CD4-positive, alpha-beta T cell treated with Interleukin-15 for 1 hour (primary cell): ENCODE measurements around the gene TAF11L7.
"Not testable (repeated sequence)": the region's sequence is repeated elsewhere in the genome, so short reads cannot be mapped to it uniquely, and the experiment has no call there.

Experiments
- DNase-seq: peaks from one replicate; pipeline ENCODE4 v3.0.0-alpha.2; 2020

The TAF11L7 gene

GRCh38 chr5:17585658-17586057, at the start of gene TAF11L7:
TSS of gene TAF11L7 (minus strand) at chr5:17585758.
- not testable (repeated sequence) for DNase-seq

GRCh38 chr5:17634160-17634559, 48.6 kb upstream of the TAF11L7 start, which contains the start of gene TAF11L14:
TSS of gene TAF11L14 (plus strand) at chr5:17634460.
- no peak for DNase-seq

- DNase-seq: not testable (repeated sequence)
Observed at GRCh38 chr5:17631788-17632187, 46.2 kb upstream of the TAF11L7 start, which contains the start of gene TAF11L13. TSS of gene TAF11L13 (plus strand) at chr5:17632088.

- DNase-seq: no peak
Observed at GRCh38 chr5:17625686-17626085, 40.1 kb upstream of the TAF11L7 start.

- no peak for DNase-seq
Observed at GRCh38 chr5:17620627-17621026, 35.1 kb upstream of the TAF11L7 start.

GRCh38 chr5:17619354-17619753, 33.8 kb upstream of the TAF11L7 start:
- DNase-seq: no peak

GRCh38 chr5:17614872-17615605, 29.5 kb upstream of the TAF11L7 start:
- DNase-seq: no peak

- DNase-seq: not testable (repeated sequence)
Observed at GRCh38 chr5:17610092-17610491, 24.5 kb upstream of the TAF11L7 start, which contains the start of gene TAF11L12. TSS of gene TAF11L12 (plus strand) at chr5:17610392.

- DNase-seq: not testable (repeated sequence)
Observed at GRCh38 chr5:17607461-17607860, 21.9 kb upstream of the TAF11L7 start.

GRCh38 chr5:17604951-17605350, 19.4 kb upstream of the TAF11L7 start:
- no peak for DNase-seq

- DNase-seq: not testable (repeated sequence)
Observed at GRCh38 chr5:17603880-17604279, 18.3 kb upstream of the TAF11L7 start, which contains the start of gene TAF11L11. TSS of gene TAF11L11 (plus strand) at chr5:17604183.

GRCh38 chr5:17597728-17598127, 12.2 kb upstream of the TAF11L7 start, which contains the start of gene TAF11L10:
TSS of gene TAF11L10 (minus strand) at chr5:17597828.
- DNase-seq: not testable (repeated sequence)

- DNase-seq: not testable (repeated sequence)
Observed at GRCh38 chr5:17594255-17594654, 8.7 kb upstream of the TAF11L7 start, which contains the start of gene TAF11L9. TSS of gene TAF11L9 (minus strand) at chr5:17594394.

GRCh38 chr5:17590860-17591259, 5.3 kb upstream of the TAF11L7 start, which contains the start of gene TAF11L8:
TSS of gene TAF11L8 (minus strand) at chr5:17590960.
- not testable (repeated sequence) for DNase-seq
